HG03095 (cell line): ENCODE measurements around the gene SNRK.
"Not testable (repeated sequence)": the region's sequence is repeated elsewhere in the genome, so short reads cannot be mapped to it uniquely, and the experiment has no call there.

Source experiments
- ATAC-seq: cut with Tn5 transposase; IDR thresholded peaks from one replicate; pipeline ENCODE4 v1.9.1; 2021; ENCODE audit warnings: moderate library complexity; ENCODE audit not compliant: unreplicated experiment

SNRK gene

DNA sequence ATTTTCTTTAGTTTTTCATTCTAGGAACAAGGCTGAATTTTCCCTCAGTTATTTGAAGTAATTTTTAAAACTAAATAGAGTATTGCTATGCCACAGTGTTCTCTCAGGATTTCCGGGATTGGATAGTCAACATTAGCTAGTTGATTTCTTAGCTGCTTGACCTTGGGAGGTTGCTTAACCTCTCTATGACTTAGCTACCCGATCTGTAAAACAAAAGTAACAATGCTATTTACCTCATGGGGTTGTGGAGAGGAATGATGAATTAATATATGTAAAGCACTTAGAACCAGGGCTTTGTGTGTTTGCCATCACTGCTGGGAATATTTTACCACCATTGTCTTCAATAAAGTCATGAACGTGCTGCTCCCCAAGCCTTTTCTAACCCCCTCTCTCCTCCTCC, 57.5 kb downstream of the SNRK start:
- no peak for ATAC-seq

DNA sequence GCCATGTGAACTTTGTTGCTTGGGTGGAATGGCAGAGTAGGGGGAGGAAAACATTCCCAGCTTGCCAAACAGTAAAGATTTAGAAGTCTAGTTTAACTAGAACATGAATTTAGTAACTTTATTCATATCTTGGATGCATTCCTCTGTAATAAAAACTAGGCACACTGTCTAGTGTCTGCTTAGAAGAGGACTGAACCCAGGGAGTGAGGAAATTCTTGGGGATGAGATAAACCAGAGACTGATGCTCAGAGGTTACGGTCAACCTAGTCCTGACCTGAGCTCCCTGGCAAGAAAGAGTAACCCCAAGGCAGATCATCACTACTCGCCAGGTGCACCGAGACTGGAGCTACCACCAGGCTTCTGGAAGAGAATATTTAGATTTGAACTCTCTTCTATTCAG, 58.2 kb downstream of the SNRK start:
- no peak for ATAC-seq

GRCh38 chr3:43345246-43345645, 58.9 kb downstream of the SNRK start:
- no peak for ATAC-seq

DNA sequence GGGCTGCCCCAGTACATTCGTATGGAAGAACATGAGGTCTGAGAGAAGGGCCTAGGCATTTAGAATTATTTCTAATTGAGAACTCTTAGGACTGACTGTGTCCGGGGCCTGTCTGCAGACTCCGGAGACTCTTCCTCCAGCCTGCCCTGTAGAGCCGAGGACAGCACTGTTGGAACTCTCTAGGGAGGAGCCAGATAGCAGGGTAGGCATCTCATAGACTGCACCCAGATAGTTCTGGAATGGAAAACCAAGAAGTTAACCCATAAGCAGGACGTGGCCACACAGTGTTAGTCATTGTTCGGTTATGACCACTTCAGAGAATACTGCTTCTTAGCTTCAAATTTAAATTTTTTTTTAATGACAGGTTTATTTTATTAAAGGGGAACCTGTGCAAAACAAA, 59.5 kb downstream of the SNRK start:
- no peak for ATAC-seq

DNA sequence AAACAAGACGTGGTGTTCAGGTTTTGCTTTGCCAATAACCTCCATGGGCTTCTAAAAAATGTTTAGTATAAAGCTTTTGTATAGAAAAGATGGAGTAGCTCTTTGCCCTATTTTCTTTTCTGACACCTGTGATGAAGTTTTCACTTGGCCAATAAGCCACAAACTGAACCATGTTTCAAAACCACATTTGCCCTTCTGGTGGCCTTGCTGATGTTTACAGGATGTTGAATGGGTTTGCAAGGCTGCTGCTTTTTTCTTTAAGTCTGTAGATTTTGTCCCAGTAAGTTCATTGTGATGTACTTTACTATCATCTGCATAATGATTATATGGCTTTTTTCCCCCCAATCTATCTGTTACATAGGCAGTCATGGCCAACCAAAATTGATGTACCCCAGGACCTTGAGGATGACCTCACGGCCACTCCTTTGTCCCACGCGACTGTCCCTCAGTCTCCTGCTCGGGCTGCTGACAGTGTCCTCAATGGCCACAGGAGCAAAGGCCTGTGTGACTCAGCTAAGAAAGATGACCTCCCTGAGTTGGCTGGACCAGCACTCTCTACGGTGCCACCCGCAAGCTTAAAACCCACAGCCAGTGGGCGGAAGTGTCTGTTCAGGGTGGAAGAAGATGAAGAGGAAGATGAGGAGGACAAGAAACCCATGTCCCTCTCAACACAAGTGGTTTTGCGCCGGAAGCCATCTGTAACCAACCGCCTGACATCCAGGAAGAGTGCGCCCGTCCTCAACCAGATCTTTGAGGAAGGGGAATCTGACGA, 60.8 kb downstream of the SNRK start:
- no peak for ATAC-seq

DNA sequence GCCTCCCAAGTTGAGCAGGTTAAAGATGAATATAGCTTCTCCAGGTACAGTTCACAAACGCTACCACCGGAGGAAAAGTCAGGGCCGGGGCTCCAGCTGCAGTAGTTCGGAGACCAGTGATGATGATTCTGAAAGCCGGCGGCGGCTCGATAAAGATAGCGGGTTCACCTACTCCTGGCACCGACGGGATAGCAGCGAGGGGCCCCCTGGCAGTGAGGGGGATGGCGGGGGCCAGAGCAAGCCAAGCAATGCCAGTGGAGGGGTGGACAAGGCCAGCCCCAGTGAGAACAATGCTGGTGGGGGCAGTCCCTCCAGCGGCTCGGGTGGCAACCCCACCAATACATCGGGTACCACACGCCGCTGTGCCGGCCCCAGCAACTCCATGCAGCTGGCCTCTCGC, 61.4 kb downstream of the SNRK start:
- ATAC-seq = no peak

GRCh38 chr3:43348350-43348749, 62.0 kb downstream of the SNRK start:
- no peak for ATAC-seq

GRCh38 chr3:43348852-43349574, 62.7 kb downstream of the SNRK start:
- no peak for ATAC-seq

DNA sequence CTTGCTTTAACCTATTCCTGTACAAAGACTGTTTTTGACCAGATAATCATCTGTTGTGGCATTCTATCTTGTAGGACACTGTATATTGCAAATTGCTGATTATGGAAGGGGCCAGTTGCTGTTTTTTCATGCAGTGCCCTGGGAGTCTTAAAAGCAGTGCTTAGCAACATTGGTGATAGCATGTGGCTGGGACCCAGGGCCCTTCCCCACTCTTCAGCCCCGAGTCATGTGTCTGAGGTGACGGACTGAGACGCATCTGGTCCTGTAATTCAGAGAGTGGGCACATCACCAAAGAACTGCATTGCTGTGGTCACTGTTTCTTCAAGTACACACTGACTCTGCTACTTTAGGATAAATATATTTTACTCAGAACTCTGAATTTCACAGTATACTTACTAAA, 63.4 kb downstream of the SNRK start:
- no peak for ATAC-seq

GRCh38 chr3:43353393-43353792, 67.1 kb downstream of the SNRK start:
- no peak for ATAC-seq

DNA sequence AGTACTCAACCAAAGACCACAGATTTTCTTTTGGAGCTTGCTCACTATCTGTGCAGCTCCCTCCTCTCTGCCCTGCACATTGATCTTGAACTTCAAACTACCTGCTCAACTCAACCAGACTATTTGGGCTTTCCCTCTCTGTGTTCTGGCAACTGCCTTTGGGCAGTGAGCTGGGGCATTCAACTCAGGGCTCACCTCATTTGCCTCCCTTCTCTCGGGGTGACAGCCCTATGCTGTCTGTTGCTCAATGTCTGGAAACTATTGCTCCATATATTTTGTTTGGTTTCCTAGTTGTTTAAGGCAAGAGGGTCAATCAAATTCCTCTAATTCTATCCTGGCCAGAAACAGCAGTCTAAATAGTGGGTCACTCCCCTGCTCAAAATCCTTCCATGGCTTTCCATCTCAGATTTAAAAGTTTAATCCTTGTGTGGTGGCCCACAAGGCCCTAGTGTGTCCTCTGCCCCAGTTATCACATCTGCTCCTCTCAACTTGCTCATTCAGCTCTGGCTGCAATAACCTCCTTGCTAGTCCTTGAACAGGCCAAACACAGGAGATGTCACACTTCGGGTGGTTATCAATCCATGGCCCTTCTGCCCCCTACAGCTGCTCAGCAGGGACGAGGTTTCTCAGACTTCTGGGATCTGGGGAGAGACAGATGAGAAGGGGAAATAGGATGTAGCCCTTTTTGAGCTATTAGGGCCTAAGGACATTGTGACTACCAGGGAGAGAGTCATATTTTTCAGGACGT, 67.8 kb downstream of the SNRK start:
- no peak for ATAC-seq

DNA sequence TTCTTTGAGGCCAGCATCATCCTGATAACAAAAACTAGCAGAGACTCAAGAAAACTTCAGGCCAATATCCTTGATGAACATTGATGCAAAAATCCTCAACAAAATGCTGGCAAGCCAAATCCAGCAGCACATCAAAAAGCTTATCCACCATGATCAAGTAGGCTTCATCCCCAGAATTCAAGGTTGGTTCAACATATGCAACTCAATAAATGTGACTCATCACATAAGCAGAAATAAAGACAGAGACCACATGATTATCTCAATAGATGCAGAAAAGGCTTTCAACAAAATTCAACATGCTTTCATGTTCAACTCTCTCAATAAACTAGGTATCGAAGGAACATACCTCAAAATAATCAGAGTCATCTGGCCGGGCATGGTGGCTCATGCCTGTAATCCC, 69.7 kb downstream of the SNRK start:
- not testable (repeated sequence) for ATAC-seq

DNA sequence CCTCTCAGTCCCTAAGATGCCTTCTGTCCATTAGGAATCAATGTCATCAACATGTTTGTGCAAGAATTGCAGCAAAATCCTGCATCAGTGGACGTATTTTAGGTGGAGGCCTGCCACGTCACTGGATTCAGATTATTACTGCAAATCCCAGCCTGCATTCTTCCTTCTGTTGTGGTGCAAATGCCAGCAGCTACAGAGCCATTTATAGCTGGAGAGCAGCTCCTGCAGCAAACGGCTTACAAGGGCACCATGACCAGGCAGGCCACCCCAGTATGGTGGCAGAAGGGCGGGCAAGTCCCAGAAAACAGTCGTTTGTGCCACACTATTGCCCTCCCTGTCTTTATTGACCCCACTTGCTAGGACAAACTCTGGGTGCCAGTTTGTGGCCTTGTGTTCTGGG, 74.7 kb downstream of the SNRK start:
- ATAC-seq = no peak

DNA sequence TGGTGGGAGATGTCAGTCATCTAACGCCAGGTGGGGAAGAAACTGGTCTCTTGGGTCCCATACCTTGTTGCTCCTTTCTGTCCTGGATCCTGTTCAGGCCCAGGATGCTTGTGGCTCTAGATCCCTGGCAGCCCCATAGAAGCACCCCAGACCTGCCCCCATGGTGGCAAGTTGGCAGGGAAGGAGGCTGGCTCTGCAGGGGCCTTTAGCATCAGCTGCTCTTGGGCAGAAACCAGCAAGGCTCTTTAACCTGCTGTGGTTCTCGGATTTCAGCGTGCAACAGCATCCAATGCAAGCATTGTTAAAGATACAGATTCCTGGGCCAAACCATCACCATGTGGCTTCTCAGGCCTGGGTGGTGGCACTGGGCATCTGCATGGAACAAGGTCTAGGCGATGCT, 75.8 kb downstream of the SNRK start:
- no peak for ATAC-seq

DNA sequence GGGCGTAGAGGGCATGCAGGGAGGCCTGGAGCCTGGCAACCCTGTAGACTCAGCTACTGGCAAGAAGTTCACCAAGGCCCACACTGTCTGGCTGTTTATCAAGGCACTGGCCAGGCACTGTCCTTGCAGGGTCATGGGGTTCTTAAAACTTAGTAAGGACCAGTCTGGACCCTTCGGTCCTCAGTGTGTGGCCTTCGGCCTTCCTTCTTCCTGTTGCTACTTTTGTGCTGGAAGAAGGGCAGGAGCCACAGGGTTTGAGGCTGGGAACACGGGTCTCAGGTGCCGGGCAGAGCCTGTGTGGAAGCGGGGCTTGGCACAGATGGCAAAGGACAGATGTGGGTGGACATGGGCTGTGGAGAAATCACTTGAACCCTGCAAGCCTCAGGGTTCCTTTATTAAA, 76.6 kb downstream of the SNRK start:
- no peak for ATAC-seq

GRCh38 chr3:43363621-43364266, 77.4 kb downstream of the SNRK start:
- ATAC-seq = no peak

GRCh38 chr3:43364494-43364893, 78.2 kb downstream of the SNRK start:
- no peak for ATAC-seq

GRCh38 chr3:43364926-43365325, 78.6 kb downstream of the SNRK start:
- no peak for ATAC-seq

- no peak for ATAC-seq
Observed at GRCh38 chr3:43365601-43366305, 79.4 kb downstream of the SNRK start.

- ATAC-seq = no peak
Observed at GRCh38 chr3:43366481-43366880, 80.1 kb downstream of the SNRK start.

DNA sequence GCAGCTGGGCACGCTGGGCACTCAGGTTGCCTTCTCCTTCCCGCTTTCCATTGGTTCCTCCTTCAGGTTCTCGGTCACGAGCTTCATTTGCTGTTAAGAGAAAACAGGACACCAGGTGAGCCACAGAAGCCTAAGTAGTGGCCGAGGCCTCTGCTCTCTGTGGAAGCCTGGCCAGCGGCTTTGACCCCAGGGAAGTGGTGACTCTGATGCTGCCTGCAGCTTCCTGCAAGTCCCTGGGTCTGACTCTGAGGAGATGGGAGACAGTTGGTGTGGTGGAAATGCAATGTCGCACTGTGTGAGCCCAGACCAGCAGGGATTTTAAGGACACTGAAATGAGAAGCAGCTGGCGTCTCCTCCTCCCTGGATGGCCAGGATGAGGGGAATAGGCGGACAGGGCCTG, 80.5 kb downstream of the SNRK start:
- ATAC-seq = no peak
